ENCODE measurements around the gene DNAAF5.

GRCh38 chr7:824664-825063 lies 98.2 kb downstream of the DNAAF5 start:
- TF ChIP-seq CTCF (IDR thresholded peaks at IDR 0.05) (no peak), POLR2A (IDR thresholded peaks at IDR 0.05) (no peak)

All from body of pancreas (tissue), 4 donors.